Activated CD4-positive, CD25-positive, alpha-beta regulatory T cell (primary cell): ENCODE results near the gene ZER1.
"Not testable (repeated sequence)": the region's sequence is repeated elsewhere in the genome, so short reads cannot be mapped to it uniquely, and the experiment has no call there.

ENCODE experiments used
- DNase-seq, 4 experiments: peaks; one replicate each; lab custom pipeline; 2025; lab: John Stamatoyannopoulos, UW

The ZER1 gene

GRCh38 chr9:128714586-128715435 lies 56.9 kb downstream of the ZER1 start:
- no peak for DNase-seq

- DNase-seq, result no peak
Measured at GRCh38 chr9:128713941-128714573, 57.7 kb downstream of the ZER1 start.

GRCh38 chr9:128713411-128713780 lies 58.3 kb downstream of the ZER1 start:
- no peak for DNase-seq

GRCh38 chr9:128712451-128713410 lies 59.0 kb downstream of the ZER1 start:
- DNase-seq, result no peak

GRCh38 chr9:128707446-128707845 lies 64.3 kb downstream of the ZER1 start:
- no peak for DNase-seq

- no peak for DNase-seq
Measured at GRCh38 chr9:128706671-128707381, 64.9 kb downstream of the ZER1 start.

GRCh38 chr9:128706045-128706444 lies 65.7 kb downstream of the ZER1 start:
- DNase-seq, result no peak

GRCh38 chr9:128705051-128705965 lies 66.4 kb downstream of the ZER1 start:
- DNase-seq, result no peak

- DNase-seq, result no peak
Measured at GRCh38 chr9:128704356-128704670, 67.4 kb downstream of the ZER1 start.

- no peak for DNase-seq
Measured at GRCh38 chr9:128703616-128704355, 67.9 kb downstream of the ZER1 start.

GRCh38 chr9:128702949-128703615 lies 68.6 kb downstream of the ZER1 start:
- DNase-seq, result no peak

GRCh38 chr9:128702445-128702948 lies 69.2 kb downstream of the ZER1 start, which contains the start of gene PKN3:
Gene PKN3, plus strand, starts transcription at chr9:128702503. Its CDS starts 413 bp downstream, at chr9:128702916.
- DNase-seq, result peak; percentile 68 to 85 (median 76)

GRCh38 chr9:128701227-128701854 lies 70.4 kb downstream of the ZER1 start:
- DNase-seq, result no peak

- DNase-seq, result not testable (repeated sequence)
Measured at GRCh38 chr9:128699096-128699795, 72.5 kb downstream of the ZER1 start.

GRCh38 chr9:128696923-128697707 lies 74.6 kb downstream of the ZER1 start:
- DNase-seq, result no peak

GRCh38 chr9:128694344-128694743 lies 77.4 kb downstream of the ZER1 start:
- DNase-seq, result no peak

GRCh38 chr9:128693738-128694137 lies 78.0 kb downstream of the ZER1 start:
- DNase-seq, result not testable (repeated sequence)
